CD4-positive, alpha-beta T cell treated with Interleukin-21 for 1 hour (primary cell): ENCODE data around the gene SCGB1A1.
"Not testable (repeated sequence)": the region's sequence is repeated elsewhere in the genome, so short reads cannot be mapped to it uniquely, and the experiment has no call there.

Experiments used
- DNase-seq: peaks from one replicate; pipeline ENCODE4 v3.0.0-alpha.2; 2020

The SCGB1A1 gene

DNA sequence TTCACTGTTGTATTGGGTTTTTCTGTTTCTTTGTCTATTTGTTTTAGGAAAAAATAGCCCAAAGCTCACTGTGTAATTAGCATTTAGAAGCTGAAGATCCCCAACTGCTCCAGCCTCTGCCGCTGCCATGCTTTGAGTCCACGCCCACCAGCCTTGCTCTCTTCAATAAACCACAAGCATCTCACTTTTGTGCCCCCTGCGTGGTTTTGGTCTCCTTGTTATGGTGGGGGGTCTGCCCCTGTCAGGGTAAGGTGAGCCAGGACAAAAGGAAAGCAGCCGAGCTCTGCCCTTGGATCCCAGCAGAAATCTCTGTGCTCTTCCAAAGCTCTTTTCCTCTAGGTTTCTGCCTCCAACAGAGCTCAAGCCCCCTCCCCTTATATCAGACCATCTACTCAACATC, 4.2 kb downstream of the SCGB1A1 start:
- no peak for DNase-seq

DNA sequence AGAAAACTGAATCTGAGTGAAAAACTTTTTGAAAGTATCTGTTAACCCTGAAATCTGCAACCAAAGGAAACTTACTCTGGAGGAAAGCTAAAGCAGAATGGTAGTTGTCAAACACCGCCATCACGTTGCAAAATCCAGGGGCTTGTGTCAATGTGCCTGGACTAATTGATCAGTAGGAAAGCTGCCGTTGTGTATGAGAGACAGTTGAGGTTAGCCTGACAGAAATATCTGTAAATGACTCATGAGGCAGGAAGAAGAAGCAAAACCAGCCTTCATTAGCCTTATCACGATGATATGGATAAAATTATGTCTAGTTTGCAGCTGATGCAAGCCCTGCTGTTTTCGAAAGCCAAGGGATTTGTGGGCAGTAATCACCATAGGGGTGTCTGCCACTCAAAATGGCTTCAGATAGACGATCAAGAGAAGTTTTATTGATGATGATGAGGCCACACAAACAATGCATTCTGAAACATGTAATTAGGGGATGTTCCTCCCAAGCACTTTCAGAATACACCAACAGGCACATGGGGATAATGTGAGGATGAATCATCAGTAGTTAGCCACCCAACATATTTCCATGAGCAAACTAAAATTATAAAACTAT, 8.9 kb downstream of the SCGB1A1 start:
- no peak for DNase-seq

- no peak for DNase-seq
Measured at GRCh38 chr11:62428871-62429560, 10.2 kb downstream of the SCGB1A1 start.

DNA sequence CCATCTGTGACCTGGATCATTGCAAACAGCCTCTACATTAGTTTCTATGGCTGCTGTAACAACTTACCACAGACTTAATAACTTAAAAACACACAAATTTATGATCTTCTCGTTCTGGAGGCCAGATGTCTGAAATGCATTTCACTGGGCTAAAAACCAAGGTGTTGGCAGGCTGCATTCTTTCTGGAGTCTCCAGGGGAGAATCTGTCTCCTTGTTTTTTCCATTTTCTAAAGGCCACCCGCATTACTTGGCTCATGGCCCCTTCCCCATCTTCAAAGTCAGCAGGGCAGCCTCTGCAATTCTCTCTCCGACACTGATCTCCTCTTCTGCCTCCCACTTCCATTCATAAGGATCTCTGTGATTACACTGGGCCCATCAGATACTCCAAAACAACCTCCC, 11.6 kb downstream of the SCGB1A1 start:
- DNase-seq: no peak

DNA sequence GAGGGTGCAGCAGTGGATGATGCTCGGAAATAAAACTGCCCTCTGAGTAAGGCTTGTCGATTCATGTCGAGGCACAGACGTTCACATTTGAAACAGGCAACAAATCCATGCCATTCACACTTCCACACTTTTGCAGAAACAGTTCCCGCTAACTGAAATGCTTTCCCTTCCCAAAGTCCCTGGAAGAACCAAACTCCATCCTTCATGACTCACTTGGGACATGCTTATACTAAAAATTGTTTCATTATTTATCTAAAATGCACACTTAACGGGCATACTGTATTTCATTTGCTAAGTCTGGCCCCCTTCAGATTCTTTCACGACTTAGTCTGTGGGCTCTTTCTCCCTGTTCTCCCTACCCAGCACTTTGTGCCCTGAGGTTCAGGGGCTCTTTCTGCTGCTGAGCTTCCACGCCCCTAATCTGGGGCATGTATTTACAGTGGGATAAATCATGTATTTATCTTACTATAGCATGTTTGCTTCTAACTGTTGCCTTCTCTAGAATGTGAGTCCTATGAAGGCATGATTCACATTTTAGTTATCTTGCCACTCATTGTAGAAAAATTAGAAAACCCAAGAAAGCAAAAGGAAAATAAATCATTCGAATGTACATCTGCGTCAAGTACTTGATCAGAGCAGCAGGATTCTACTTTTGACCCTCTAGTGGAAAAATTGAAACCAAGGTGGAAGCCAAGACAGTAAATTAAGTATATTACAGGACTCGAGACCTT, 12.5 kb downstream of the SCGB1A1 start:
- DNase-seq: no peak

DNA sequence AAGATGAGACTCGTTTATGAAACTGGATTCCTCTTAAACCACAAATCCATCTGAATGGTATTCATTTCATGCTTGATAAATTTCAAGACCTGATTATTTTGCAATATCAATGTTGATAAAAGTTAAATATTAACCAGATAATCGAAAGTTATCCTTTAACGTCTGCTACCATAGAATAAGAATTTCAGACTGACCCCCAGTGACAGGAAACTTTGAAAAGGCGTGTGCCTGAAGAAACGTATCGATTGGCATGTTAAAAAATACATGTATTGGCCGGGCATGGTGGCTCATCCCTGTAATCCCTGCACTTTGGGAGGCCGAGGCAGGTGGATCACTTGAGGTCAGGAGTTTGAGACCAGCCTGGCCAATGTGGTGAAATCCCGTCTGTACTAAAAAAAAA, 13.9 kb downstream of the SCGB1A1 start:
- DNase-seq: no peak

DNA sequence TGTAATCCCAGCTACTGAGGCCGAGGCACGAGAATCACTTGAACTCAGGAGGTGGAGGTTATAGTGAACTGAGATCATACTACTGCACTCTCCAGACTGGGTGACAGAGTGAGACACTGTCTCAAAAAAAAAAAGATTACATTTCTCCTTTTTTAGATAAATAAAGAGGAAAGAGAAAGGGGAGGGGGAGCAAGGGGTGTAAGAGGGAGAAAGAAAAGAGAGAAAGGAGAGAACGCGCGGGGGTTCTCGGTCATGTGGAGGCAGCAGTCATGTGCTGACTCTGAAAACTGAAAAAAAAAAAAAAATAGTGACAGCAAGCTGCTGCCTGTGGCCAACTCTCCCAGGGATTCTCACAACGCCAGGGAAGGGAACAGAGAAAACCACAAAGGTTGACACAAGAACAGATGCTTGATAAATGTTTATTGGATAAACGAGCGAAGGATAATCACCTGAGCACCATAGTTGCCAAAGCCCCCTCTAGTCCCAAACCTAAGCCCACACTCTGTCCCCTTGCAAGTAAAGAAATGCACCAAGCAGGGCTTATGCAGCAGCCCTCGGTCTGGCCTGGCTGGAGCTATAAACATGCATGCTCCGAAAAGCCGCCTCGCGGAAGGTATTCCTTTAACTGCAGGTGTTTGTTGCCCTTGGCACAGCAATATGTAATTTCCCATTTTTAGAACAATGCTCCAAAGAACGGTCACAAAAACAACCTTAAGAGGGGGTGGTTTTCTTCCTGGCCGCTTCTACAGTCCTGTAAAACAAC, 14.5 kb downstream of the SCGB1A1 start:
- DNase-seq: no peak

GRCh38 chr11:62433904-62434276, 15.1 kb downstream of the SCGB1A1 start:
- DNase-seq: no peak

DNA sequence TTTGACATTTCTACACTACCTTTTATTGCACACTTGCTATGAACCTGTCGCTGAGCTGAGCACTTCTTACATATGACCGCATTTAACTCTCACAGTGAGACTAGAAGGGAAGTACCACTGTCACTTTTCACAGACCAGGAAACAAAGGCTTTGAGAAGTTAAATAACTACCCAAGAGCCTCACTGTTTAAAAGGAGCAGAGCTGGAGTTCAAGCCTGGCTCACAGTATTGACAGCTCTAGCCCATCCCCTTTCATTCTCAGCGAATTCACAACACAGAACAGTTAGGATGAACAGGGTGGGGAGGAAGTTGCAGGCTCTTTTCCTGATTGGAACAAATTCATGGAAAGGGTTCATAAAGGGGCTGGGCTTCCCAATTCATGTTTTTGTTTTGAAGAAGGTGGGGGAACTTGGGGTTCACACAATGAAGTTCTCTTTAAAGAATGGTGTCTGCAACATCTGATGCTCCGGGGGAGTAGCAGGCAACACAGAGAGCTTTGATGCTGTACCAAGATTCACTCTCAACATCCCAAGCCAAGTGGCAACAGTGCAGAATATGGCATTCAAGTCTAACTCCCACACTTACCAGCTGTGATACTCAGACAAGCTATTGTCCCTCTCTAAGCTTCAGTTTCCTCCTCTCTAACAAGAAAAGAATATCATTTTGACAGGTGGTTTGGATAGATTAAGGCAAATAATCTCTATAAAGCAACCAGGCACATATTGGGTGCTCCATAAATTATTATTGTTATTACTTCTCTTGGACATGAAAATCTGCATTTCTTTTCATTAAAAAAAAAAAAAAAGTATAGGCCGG, 17.2 kb downstream of the SCGB1A1 start:
- DNase-seq: no peak

GRCh38 chr11:62437616-62438015, 18.8 kb downstream of the SCGB1A1 start:
- no peak for DNase-seq

GRCh38 chr11:62438641-62439040, 19.8 kb downstream of the SCGB1A1 start:
- DNase-seq: no peak

DNA sequence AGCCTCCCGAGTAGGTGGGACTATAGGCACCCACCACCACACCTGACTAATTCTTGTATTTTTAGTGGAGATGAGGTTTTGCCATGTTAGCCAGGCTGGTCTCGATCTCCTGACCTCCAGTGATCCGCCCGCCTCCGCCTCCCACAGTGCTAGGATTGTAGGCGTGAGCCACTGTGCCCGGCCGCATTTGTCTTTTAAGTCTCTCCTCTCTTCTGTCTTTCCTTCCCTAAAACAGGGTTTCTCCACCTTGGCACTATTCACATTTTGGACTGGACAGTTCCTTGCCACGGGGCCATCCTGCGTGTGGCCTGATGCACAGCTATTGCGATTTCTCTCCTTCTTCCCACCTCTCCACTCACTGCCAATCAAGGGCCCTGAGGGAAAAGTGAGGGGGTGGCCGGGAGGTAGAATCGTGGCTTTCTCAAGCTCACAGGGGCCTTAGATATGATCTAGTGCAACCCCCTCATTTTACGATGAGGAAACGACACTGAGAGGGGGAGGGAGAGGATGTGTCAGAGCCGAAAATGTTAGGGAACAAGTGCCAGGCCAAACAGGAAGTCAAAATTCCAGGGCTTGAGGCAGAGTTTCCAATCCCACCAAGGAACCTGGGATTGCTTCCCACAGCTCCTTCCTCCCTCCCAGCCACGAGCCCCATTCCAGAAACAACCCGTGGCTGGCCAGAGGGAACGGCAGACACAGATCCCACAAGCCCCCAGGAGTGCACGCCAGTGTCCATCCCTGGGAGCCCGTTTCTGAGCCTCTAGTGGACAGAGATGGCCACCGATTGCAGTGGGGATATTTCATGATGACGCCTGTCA, 21.2 kb downstream of the SCGB1A1 start:
- no peak for DNase-seq

GRCh38 chr11:62443390-62444235, 24.8 kb downstream of the SCGB1A1 start:
- no peak for DNase-seq

GRCh38 chr11:62444236-62444833, 25.5 kb downstream of the SCGB1A1 start:
- DNase-seq: no peak

DNA sequence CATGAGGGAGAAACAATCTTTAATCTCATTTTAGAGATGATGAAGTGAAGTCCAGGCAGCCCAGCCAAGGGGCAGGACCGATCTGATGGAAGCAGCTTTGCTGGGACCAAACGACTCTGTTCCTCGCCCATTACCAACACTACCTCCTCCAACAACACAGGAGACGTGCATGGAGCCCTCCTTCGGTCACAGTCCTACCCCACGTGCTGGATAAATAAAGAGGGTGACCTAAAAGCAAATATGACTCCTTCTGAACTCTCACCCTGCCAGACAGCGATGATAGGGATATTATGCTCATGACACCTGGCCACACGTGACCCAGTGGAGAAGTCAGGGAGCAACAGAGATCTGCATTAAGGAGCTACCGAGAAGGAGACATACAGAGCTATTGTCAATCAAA, 26.0 kb downstream of the SCGB1A1 start:
- DNase-seq: no peak

GRCh38 chr11:62445314-62445740, 26.5 kb downstream of the SCGB1A1 start:
- DNase-seq: no peak

- no peak for DNase-seq
Measured at GRCh38 chr11:62446091-62446490, 27.3 kb downstream of the SCGB1A1 start.

DNA sequence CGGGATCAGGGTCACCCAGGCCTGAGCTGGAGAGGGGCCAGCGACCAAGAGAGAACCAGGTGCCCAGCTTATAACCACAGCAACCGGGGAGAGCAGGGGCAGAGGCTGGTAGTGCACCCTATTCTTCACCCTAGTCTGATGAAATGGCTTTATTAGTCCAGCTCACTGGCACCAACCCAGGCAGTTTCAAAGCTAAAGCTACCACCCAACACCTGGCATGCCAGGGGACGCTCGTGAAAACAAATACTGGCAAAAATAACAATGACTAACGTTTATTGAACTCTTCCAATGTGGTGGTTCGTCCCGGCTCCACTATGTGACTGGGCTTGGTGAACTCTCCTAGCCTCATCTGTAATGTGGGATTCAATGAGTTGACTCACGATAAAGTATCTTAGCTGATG, 30.6 kb downstream of the SCGB1A1 start:
- DNase-seq: no peak

- DNase-seq: not testable (repeated sequence)
Measured at GRCh38 chr11:62449912-62450311, 31.1 kb downstream of the SCGB1A1 start.

GRCh38 chr11:62450543-62451240, 31.9 kb downstream of the SCGB1A1 start:
- no peak for DNase-seq
